Common myeloid progenitor, CD34-positive (primary cell): ENCODE data around the gene SMURF1.

Experiments
- CTCF ChIA-PET: fragments of 350-600 bp; sonication (Branson Sonifier 250); formaldehyde crosslinking; loops from one replicate; lab custom pipeline; 2021; ENCODE audit warnings: antibody characterized with exemption; lab: Charles Lee
- POLR2A ChIA-PET: fragments of 350-600 bp; sonication (Branson Sonifier 250); formaldehyde crosslinking; loops from one replicate; lab custom pipeline; 2021; ENCODE audit warnings: antibody characterized with exemption; lab: Charles Lee
- DNase-seq, 3 donors: peaks; one replicate each; pipeline versions ENCODE4 v3.0.0 to v3.0.0-alpha.2; 2013
- H3K27ac ChIP-seq, 2 experiments: 1 replicate in 1 of 2; 2 replicates in 1 of 2; pipeline ENCODE4 v1.7.0; 2013; ENCODE audit warnings: inconsistent platforms in 2 of 2, low read length in 2 of 2, mild to moderate bottlenecking in 2 of 2, low read depth in 1 of 2, moderate library complexity in 1 of 2; ENCODE audit not compliant: severe bottlenecking in 2 of 2, insufficient read depth in 1 of 2, poor library complexity in 1 of 2
- H3K27me3 ChIP-seq, 5 experiments: replicated peaks in 2 of 5; 1 replicate in 3 of 5; 2 replicates in 2 of 5; pipeline versions ENCODE4 v1.6.1 to v1.7.0; 2013; ENCODE audit warnings: low read length in 4 of 5, mild to moderate bottlenecking in 2 of 5, moderate library complexity in 2 of 5, inconsistent platforms in 1 of 5; ENCODE audit not compliant: insufficient read depth in 5 of 5, control insufficient read depth in 4 of 5
- H3K36me3 ChIP-seq, 4 experiments: 1 replicate in 2 of 4; 2 replicates in 2 of 4; pipeline versions ENCODE4 v1.6.1 to v1.7.0; 2013; ENCODE audit warnings: low read length in 3 of 4, control low read depth in 1 of 4, mild to moderate bottlenecking in 1 of 4; ENCODE audit not compliant: control insufficient read depth in 4 of 4, insufficient read depth in 4 of 4
- H3K4me1 ChIP-seq, 4 experiments: 1 replicate in 3 of 4; 2 replicates in 1 of 4; pipeline versions ENCODE4 v1.6.1 to v1.7.1; 2013; ENCODE audit warnings: low read length in 3 of 4, mild to moderate bottlenecking in 3 of 4, control low read depth in 1 of 4, inconsistent platforms in 1 of 4, moderate library complexity in 1 of 4; ENCODE audit not compliant: control insufficient read depth in 4 of 4, insufficient read depth in 4 of 4; ENCODE audit errors: control extremely low read depth in 1 of 4
- H3K4me3 ChIP-seq, 7 experiments: 1 replicate in 4 of 7; 2 replicates in 3 of 7; pipeline versions ENCODE4 v1.5.1 to v1.7.0; 2013; ENCODE audit warnings: mild to moderate bottlenecking in 7 of 7, low read length in 6 of 7, moderate library complexity in 6 of 7, inconsistent platforms in 2 of 7, low read depth in 2 of 7, control low read depth in 1 of 7; ENCODE audit not compliant: insufficient read depth in 4 of 7, control insufficient read depth in 1 of 7; ENCODE audit errors: extremely low read depth in 1 of 7
- H3K9me3 ChIP-seq, 5 experiments: 1 replicate in 4 of 5; 2 replicates in 1 of 5; pipeline versions ENCODE4 v1.6.1 to v1.7.1; 2013; ENCODE audit warnings: low read length in 4 of 5, mild to moderate bottlenecking in 2 of 5, inconsistent platforms in 1 of 5, low read depth in 1 of 5, moderate library complexity in 1 of 5; ENCODE audit not compliant: control insufficient read depth in 4 of 5, insufficient read depth in 2 of 5; ENCODE audit errors: control extremely low read depth in 1 of 5
- WGBS: methylation state at CpG from one replicate; pipeline ENCODE4 v1.1.5; 2013; ENCODE audit not compliant: insufficient coverage; 5-methylcytosine and 5-hydroxymethylcytosine counted together

The SMURF1 gene

GRCh38 chr7:99001482-99002147 is 142.3 kb downstream of the SMURF1 start:
- CTCF ChIA-PET = no interaction called here
- Histone ChIP-seq H3K27me3 (no peaks in the 10 kb centered on the region), H3K4me1 (no peaks in the 10 kb centered on the region), H3K9me3 (no peaks in the 10 kb centered on the region), H3K4me3 (no peak overlapping the region), H3K36me3 (peaks cover 16 to 90% (median 72%) of the 10 kb centered on the region in 4 experiments), H3K27ac (no peak overlapping the region)
- POLR2A ChIA-PET = no interaction called here
- 90% methylated on average over 2 of the region's 10 CpGs for WGBS
- DNase-seq = no peak

GRCh38 chr7:99000904-99001465 is 142.9 kb downstream of the SMURF1 start:
- Histone ChIP-seq H3K27ac (no peak overlapping the region), H3K9me3 (no peaks in the 10 kb centered on the region), H3K4me3 (no peak overlapping the region), H3K27me3 (no peaks in the 10 kb centered on the region), H3K4me1 (no peaks in the 10 kb centered on the region), H3K36me3 (peaks cover 11 to 90% (median 71%) of the 10 kb centered on the region in 4 experiments)
- no peak for DNase-seq
- CTCF ChIA-PET = no interaction called here
- POLR2A ChIA-PET = no interaction called here
- 98% methylated on average over 8 of the region's 14 CpGs for WGBS

- H3K27ac ChIP-seq = no peak overlapping the region
- H3K4me1 ChIP-seq = no peaks in the 10 kb centered on the region
- WGBS = 96% methylated on average over 20 of the region's 20 CpGs
- H3K9me3 ChIP-seq = no peaks in the 10 kb centered on the region
- H3K27me3 ChIP-seq = no peaks in the 10 kb centered on the region
- H3K4me3 ChIP-seq = no peak overlapping the region
- CTCF ChIA-PET = no interaction called here
- peaks cover 15 to 90% (median 72%) of the 10 kb centered on the region in 4 experiments for H3K36me3 ChIP-seq
- no peak for DNase-seq
- POLR2A ChIA-PET = no interaction called here
Measured at GRCh38 chr7:99000196-99000903, 143.6 kb downstream of the SMURF1 start.

- H3K4me1 ChIP-seq = no peaks in the 10 kb centered on the region
- CTCF ChIA-PET = interaction anchor here (1.1 kb wide), 1 partner anchor 8 kb away, joined by 3 read pairs; no protein-coding TSS in a partner anchor
- peaks cover 13 to 90% (median 71%) of the 10 kb centered on the region in 4 experiments for H3K36me3 ChIP-seq
- POLR2A ChIA-PET = no interaction called here
- H3K4me3 ChIP-seq = no peak overlapping the region
- no peak for DNase-seq
- no peaks in the 10 kb centered on the region for H3K27me3 ChIP-seq
- no peaks in the 10 kb centered on the region for H3K9me3 ChIP-seq
- WGBS = 96% methylated on average over 9 of the region's 10 CpGs
- no peak overlapping the region for H3K27ac ChIP-seq
Measured at GRCh38 chr7:98998821-98999725, 144.8 kb downstream of the SMURF1 start.

DNA sequence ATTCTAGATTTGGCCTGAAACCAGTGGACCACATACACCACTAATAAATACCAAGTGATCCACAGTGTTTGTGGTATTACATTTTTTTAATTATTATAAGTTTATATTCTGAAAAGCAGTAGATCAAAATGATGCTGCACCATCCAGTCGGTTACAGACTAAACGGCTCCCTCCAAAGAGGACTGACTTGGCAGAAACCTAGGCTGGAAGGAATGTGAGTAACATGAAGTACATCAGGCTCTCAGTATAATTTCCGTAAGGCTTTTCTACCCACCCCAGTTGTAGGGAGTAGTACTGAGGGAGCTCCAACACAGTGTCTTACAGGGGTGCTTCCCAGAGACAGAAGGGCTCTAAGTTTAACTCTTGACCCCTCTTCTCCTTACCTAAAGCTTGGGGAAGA is 146.1 kb downstream of the SMURF1 start:
- WGBS = 100% methylated on average over 1 of the region's 3 CpGs
- CTCF ChIA-PET = interaction anchor here (0.6 kb wide), 1 partner anchor 62 kb away, joined by 4 read pairs; no protein-coding TSS in a partner anchor

DNA sequence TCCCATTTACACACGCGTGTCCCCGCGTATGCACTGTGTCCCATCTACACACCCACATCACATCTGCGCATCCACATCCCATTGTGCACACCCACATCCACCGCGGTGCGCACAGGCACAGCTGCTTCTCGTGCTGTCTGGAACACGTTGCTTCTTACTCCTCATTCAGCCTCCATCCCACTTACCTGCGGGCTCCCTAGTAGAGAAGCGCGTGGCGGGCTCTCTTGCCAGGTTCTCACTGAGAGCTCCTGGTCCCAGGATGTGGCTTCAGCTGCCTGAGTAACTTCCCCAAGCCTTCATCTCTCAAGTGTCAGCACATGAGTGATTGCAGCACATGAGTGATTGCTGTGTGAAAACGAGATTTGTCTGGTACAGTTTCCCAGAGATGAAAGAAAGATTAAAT is 147.8 kb downstream of the SMURF1 start:
- H3K36me3 ChIP-seq = peaks cover 28 to 95% (median 75%) of the 10 kb centered on the region in 4 experiments
- 98% methylated on average over 12 of the region's 15 CpGs for WGBS
- H3K27me3 ChIP-seq = no peaks in the 10 kb centered on the region
- DNase-seq = no peak
- no peak overlapping the region for H3K4me3 ChIP-seq
- no peak overlapping the region for H3K27ac ChIP-seq
- no peaks in the 10 kb centered on the region for H3K4me1 ChIP-seq
- ChIA-PET CTCF (interaction anchor here (1.1 kb wide), 1 partner anchor 325 kb away, joined by 3 read pairs; no protein-coding TSS in a partner anchor), POLR2A (interaction anchor here (0.6 kb wide), 1 partner anchor 845 kb away, joined by 3 read pairs; no protein-coding TSS in a partner anchor)
- H3K9me3 ChIP-seq = no peaks in the 10 kb centered on the region

More for the DNA sequence above, 146.1 kb downstream of the SMURF1 start:
- H3K4me3 ChIP-seq = no peak overlapping the region
- H3K9me3 ChIP-seq = no peaks in the 10 kb centered on the region
- POLR2A ChIA-PET = interaction anchor here (0.6 to 0.7 kb wide), 2 partner anchors 84 to 502 kb away, joined by 4 to 8 read pairs; no protein-coding TSS in a partner anchor
- H3K36me3 ChIP-seq = peaks cover 17 to 93% (median 74%) of the 10 kb centered on the region in 4 experiments
- no peak for DNase-seq
- no peaks in the 10 kb centered on the region for H3K27me3 ChIP-seq
- H3K4me1 ChIP-seq = no peaks in the 10 kb centered on the region
- H3K27ac ChIP-seq = no peak overlapping the region
